NCI-H1930 (cell line): Measurements from ENCODE around the gene RGS6.

Source experiments
- DNase-seq, 2 experiments: peaks; one replicate each; lab custom pipeline; 2025; lab: John Stamatoyannopoulos, UW

Gene RGS6

DNA sequence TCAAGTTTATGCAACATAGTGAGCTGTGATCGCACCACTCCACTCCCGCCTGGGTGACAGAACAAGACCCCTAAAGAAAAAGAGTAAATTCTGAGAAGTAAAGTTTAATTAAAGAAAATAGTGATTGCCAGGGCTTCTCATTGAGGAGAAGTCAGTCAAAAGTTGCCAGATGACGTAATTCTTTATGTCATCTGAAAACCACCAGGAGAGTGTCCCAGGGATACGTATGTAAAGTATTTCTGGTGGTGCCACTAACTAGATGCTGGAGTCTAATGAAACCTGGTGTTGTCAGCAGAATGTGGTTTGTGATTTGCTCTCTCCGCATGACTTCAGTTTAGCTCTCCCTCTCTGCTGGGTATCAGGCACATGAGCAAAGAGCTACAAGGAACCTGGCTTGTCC is 569.2 kb downstream of the RGS6 start:
- DNase-seq: no peak

DNA sequence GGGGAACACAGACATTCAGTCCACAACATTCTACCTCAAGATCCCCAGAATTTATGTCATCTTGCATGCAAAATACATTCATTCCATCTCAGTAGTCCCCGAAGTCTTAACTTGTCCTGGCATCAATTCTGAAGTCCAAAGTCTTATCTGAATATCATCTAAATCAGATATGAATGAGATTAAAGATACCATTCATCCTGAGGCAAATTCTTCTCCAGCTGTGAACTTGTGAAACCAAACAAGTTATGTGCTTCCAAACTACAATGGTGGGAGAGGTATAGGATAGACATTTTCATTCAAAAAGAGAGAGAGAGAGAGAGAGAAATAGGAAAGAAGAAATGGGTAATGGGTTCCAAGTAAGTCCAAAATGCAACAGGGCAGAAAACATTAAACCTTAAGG is 571.0 kb downstream of the RGS6 start:
- DNase-seq: no peak

DNA sequence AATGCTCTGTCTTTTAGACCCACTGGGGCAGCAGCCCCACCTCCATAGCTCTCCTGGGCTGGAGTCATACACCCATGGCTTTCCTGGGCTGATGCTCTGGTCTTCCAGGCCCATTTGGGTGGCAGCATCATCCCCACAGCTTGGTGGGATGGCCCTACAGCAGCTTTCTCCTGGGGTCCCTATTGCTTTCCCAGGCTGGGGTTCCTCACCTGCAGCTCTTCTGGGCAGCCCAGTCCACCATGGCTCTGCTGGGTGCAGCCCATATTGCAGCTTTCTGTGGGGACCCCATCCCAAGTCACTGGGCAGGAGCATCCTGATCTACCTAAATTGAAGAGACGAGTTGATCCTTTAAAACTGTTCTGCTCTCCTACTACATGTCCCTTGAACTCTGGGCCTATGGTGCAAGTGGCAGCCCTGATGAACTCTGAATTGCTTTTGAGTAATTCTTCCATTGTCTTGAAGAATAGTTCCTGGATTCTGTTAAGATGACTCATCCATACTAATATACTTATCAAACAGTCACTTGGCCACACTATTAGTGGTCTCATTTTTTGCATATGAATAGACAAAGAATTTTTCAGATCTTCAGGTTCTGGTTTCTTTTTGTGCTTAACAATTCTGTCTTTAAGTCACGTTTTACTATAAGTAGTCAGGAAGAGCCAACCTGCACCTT is 571.6 kb downstream of the RGS6 start:
- no peak for DNase-seq

DNA sequence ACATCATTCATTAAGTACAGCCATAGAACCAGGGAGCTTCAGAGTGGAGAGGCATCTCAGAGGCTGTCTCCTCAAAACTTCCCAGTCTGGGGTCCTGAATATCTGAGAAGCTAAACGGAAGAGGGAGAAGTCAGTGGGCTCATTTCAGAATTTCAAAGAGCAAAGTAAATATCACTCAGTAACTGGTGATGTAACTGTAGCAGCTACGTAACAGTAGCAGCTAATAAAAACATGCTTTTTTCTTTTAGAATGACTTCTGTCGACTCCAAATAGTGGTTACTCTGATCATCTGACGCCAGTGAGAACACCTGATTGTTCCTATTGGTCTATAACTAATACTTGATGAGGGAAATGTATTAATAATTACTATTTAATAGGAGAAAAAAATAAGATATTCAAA is 578.3 kb downstream of the RGS6 start:
- no peak for DNase-seq

DNA sequence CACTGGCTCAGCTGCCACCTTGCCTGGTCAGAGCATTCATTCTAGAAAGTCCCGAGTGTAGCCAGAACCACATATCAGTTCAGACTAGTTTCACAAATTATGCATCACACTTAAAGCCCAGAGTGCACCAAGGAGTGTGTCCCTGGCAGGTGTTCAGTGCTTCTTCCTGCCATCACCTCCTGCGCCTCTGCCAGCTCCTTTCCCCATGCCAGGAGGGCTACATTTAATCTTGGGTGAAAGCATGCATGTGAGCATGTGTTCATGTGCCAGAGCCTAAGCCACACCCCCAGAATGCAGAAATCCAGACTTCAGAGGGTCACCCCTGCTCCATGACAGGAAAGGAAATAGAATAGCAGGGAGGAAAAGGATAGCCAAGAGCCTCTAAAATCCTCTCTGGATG is 580.1 kb downstream of the RGS6 start:
- DNase-seq: no peak

DNA sequence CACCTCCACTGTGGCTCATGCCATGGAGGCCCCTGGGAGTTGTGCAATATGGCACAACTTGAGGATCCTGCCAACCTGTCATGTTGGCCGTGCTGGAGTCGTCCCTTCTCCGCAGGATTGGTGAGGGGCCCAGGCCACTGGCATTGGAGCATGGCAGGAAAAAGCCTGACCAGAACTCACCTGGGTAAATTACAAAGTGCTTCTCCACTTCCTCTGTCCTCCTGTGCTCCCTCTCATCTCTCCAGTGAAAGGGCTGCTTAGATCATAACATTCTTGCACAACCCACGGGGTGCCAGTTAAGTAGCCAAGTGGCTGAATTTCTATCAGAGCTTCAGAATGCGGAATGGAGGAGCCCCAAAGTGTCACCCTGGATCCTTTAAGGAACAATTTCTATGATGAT is 580.7 kb downstream of the RGS6 start:
- no peak for DNase-seq

DNA sequence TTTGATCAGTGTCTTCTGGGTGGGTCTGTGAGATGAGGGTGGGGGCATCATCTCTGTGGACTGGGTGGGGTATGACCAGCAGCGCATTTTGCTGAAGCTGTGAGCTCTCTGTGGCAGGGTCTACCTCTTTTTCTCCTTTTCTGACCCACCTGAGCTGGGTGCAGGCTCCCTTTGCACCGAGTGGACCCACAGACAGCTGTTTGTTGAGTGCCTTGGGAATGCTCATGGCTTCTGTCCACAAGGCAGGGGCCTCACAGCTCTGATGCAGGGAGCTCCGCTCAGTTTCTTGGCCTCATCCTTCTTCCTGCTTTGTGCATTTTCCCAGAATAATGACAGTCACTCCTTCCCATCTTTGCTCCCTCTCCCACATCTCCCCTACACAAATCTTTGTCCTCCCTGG is 581.1 kb downstream of the RGS6 start:
- DNase-seq: no peak

DNA sequence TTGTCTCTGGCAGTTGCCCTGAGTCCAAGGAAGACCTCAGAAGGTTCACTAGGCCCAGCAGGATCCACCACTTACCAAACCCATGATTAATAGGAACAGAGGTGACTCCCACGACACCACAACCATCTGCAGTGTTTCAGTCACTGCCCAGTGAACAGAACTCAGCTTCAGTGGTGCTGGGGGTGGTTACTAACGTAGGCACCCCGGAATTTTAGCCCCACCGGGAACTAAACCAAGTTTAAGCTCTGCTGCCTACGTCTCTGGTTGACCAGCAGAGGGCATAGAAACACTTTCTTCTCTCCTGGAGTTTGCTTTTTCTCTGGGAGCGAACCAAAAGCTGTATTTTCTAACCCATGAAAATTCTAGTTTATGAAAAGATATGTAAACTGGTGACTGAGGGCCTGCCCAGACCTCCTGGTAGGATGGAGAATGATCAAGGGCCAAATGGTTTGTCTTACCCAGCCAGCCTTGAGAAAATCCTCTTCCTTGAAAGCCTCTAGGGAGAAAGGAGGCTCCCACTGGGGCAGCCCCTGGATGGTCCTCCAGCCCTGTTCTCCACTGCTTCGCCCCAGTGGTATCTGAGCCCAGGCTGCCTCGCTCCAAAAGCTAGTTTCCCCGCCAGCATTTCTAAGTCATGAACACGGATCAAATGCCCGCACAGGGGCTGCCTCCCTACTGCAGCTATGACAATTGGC is 581.9 kb downstream of the RGS6 start:
- no peak for DNase-seq

DNA sequence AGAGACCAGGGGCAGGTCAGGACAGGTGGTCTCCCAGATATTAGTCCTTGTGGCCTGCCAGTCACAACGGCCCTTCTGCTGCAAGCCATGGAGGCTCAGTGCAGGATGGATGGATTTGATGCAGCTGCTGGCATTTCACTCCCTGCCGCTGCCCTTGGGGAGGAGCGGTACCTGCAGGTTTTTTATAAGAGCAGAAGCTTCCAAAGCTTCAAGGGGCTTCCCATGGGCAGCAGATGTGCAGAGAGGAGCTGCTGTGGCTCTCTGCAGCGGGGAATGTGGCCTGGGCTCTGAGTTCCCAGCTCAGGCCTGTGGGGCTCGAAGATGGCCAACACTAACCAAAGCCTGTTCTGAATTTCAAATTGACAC is 582.4 kb downstream of the RGS6 start:
- DNase-seq: no peak

DNA sequence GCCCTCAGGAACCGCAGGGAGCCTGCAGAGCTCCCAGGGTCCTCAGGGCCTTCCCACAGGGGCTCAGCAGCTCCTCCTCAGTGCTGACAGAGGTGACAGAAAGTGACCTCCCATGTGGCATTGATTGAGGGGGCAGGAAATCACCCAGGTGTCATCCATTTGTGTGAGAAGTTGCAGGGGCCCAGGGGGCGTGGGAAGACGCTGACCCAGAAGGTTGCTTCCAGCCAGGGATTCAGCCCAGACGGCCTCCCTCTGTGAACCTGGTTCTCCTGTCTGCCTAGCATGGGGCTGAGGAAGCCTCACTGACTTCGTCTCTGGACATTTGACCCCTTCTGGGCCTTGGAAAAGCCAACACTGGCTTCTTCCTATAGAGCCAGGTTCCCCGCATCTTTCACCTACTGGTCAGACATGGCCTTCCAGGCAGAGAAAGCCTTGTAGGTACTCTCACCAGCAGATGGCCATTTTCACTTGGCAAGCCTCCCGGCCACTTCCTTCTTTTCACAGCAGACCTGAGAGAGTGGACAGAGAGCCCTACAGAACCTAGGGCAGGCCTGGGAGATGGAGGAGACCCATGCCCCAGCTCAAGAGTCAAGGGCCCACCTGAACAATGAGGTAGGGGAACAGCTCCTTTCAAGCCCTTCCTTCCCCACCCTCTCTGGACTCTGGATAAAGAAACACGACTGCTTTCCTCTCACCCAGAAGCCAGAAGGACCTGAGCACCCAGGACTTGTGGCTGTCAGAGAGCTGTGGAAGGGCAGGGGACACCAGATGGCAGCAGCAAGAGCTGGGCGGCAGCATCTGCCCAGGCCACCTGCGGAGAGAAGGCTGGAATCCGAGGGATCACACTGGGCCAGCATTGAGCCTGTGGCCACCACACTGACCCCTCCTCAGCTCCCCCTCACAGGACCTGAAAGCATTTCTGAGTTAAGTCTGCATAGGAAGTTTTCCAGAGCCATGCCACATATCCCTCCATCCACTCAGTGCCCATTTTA is 583.8 kb downstream of the RGS6 start:
- no peak for DNase-seq

DNA sequence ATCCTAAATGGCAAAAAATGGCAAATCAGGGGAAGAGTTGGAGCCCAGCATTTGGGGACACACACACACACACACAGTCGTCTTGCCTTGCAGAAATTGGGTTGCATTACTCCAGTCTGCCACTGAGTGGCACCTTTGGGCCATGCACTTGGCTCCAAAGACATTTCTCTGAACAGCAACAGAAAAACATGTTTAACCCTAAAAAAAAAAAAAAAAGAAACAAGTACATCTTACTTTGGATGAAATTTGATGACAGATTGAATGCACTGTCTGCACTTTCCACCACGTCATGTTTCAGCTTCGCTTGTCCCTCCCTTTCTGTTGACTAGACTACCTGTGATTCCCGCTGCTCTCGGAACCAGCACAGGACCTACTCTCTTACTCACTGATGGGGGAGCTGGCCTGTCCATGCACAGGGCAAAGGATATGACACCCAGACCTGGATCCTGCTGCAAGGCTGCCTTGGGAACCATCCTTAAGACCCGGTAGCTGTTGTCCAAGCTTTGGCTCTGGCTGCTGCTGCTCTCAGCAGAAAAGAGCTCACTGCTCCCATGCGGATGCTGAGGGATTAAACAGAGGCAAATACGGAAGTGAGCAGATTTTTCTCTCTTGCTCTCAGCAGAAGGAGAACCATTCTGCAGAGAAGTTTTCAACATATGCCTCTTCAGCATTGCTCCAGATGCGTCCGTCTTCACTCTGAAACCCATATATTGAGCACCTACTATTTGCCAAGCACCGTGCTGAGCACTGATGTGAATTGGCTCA is 584.9 kb downstream of the RGS6 start:
- DNase-seq: peak in 1 of 2 experiments; percentile 36

DNA sequence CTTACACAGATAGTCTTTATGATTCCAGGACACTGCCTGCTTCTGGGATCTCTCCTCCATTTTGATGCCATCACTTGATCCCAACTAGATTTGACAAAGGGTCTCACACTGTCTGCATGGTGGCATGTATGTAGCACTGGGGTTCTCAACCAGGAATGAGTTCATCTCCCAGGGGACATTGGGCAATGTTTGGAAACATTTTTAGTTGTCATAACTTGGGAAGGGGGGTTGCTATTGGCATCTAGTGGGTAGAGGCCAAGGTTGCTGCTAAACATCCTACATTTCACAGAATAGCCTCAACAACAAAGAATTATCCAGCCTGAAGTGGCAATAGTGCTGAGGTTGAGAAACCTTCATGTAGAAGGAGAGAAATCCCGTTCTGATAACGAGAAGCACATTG is 585.5 kb downstream of the RGS6 start:
- no peak for DNase-seq

DNA sequence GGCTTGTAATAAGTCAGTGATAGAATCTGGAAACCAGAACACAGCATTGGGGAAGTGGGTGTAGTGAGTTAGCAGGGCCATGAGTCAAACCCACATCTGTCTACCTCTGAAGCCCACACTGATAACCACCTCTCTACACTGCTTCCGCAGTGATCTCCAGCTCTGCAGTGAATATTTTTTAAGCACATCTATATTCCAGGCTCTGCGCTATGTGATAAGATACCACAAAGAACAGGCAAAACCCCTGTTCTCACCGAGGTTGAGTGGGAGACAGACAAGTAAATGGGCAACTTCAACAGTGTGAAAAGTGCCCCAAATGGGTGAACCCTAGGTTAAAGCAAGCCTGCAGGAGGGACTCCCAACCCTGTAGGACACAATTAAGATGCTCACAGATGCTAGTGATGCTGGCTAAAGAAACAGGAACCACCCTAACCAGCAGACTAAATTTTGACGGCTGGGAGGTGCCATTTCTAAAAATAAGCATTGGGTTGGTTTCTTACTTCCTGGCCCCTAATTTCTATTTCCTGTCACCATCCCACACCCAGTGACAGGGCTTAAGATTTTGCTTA is 586.7 kb downstream of the RGS6 start:
- no peak for DNase-seq

DNA sequence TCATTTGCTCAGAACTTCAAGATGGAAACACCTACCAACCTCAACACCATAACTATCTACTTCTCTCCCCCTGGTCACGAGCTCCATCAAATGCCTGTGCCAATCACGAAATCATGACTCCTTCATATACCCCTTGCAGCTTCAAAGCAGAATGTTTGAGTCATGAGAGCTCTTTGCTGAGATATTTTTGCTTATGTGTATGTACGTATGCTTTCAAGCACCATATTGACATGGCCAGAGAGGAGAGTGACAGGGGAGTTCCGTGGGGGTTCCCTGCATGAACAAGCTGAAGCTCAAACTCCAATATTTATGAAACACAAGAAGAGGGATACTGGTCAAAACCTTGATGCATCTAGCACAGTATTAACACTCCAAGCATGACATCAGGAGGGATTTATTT is 587.3 kb downstream of the RGS6 start:
- DNase-seq: no peak

DNA sequence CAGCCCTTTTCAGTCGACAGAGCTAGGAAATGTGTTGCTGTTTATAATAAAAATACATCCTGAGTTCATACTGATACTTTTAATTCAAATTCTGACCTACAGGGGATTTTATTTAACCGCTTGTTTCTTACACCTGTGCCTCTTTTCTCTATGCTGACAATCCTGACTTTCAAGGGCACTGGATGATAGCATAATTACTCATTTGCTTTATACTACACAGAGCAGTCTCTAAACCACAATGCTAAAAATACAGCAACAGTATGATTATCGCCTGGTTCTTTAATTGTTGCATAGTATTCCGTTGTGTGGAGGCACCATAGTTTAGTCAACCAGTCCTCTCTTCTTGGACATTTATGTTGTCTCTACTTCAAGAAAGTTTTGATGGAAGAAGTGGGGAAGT is 588.8 kb downstream of the RGS6 start:
- DNase-seq: no peak

DNA sequence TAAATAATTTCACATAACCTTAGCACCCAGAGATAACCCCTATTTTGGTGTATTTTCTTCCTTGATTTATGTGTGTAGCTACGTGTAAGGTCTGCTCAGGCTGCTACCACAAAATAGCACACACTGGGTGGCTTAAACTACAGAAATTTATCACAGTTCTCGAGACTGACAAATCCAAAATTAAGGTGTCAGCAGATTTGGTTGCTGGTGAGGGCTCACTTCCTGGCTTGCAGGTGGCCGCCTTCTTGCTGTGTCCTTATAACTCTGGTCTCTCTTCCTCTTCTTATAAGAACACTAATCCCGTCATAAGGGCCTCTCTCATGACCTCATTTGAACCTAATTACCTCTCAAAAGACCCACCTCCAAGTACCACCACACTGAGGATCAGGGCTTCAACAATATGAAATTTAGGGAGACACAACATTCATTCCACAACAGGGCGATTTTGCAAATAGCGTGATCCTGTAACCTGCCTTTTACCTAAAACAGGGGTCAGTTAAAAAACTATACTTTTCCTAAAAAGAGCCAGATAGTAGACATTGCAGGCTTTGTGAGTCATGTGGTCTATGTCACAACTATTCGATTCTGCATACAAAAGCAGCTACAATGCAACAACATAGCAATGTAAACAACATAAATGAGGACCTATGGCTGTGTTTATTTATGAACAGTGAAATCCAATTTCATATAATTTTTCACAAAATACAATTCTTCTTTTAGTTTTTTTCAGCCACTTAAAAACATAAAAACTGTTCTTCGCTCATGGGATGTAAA is 589.9 kb downstream of the RGS6 start:
- no peak for DNase-seq

DNA sequence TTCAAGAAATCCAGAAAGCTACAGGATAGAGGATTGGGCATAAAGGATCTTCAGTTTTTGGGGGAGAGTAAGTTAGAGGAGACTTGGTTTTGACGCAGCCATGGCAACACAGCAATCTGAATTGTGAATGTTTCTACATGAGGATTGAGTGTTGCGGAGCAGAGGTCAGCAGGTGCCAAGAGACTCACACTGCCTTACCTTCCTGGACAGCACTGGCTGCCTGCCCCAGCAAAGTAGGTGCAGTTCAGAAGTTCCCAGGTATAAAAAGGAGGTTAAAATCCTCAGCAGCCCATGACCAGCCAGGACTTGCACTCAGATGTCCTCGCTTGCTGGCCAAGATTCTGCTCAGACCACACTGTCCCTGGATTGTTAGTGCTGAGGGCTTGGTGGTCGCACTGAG is 590.6 kb downstream of the RGS6 start:
- DNase-seq: no peak

DNA sequence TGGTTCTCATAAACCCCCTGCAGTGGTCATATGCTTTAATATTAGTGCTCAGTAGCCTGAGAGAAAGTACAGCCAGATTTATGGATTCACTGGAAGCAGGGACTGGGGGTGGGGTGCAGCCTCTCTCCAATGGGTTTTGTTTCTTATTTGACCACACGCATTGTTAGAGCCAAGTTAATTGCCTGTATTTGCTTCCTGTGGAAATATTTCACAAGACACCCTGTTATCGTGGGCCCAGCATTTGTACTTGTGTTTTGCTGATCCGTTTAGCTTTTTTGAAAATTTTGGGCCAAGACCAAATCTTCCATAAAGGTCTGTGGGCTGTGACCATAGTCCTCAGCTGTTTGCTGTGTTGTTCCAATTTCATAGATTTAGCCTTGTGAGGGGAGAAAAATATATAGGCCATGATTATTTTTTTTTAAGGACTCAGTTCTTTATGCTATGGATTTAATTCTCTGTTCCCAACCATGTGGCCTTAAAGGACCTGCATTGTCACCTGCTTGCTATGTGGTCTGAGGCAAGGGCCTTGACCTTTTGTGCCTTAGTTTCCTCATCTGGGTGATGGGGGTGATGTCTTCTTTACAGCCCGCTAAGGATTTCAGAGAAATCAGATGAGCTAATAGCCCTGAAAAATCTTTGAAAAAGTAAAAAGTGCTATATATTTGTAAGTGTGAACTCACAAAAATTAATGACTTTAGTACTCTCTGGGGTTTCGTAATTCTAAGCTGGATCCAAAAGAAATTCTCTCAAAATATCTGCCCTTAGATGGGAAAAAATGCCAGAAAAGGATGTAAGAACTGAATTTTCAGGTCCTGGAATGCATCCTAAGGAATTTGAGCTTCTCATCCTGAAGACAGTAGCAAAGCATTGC is 591.4 kb downstream of the RGS6 start:
- DNase-seq: no peak

DNA sequence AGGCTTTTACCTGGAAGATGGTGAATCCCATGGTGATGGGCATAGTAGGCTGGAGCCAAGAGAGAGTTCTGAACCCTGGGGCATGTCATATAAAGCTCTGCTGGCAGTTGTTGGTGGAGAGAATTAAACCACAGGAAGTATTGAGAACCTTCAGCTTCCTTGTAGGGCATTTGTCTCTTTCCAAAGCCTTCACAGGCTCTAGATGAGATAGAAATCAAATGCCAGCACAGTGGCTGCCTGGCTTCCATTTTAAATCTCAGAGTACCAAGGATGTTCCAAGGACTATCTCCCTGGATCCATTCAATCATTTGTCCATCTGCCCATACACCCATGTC is 592.0 kb downstream of the RGS6 start:
- DNase-seq: no peak
